Measurements from ENCODE around the gene LIN52. TPM values are rescaled to one million over a fixed set of nuclear protein-coding genes. Genes with fewer than 3 reads are reported as not detected.

Gene LIN52
- total RNA-seq, 1 donor from 2014 or later: 25.7 TPM

GRCh38 chr14:74213907-74214803 is 129.4 kb downstream of the LIN52 start:
- Mint-ChIP-seq H3K4me1 (peaks cover 6% of the 10 kb centered on the region), H3K9me3 (no peaks in the 10 kb centered on the region), H3K27me3 (ENCODE audit: insufficient read depth, low read depth) (peaks cover 5% of the 10 kb centered on the region), H3K27ac (peak overlapping the region; percentile 50), H3K36me3 (no peaks in the 10 kb centered on the region), H3K4me3 (no peak overlapping the region)
- Histone ChIP-seq H4K20me1 (ENCODE audit: low read depth) (no peaks in the 10 kb centered on the region), H3K36me3 (no peaks in the 10 kb centered on the region), H3K9ac (no peak overlapping the region), H3K9me3 (ENCODE audit: low read depth) (no peaks in the 10 kb centered on the region), H3K27ac (no peak overlapping the region), H3K4me1 (peaks cover 13% of the 10 kb centered on the region), H3F3A (ENCODE audit: low read depth) (peaks cover 10% of the 10 kb centered on the region), H3K79me2 (ENCODE audit: low read depth) (no peaks in the 10 kb centered on the region), H3K4me2 (peak overlapping the region; percentile 3), H3K4me3 (no peak overlapping the region), H3K27me3 (peaks cover 31% of the 10 kb centered on the region), H2AFZ (replicated peaks) (no peak overlapping the region)
- no peak for TF ChIP-seq EZH2 (IDR thresholded peaks at IDR 0.05)
- no peak for TF ChIP-seq EZH2phosphoT487 (IDR thresholded peaks at IDR 0.05)
- TF ChIP-seq CTCF (IDR thresholded peaks at IDR 0.05): no peak
- DNase-seq (ENCODE audit: low spot score): peak; percentile 56

GRCh38 chr14:74216671-74217070 is 131.9 kb downstream of the LIN52 start:
- Histone ChIP-seq H2AFZ (replicated peaks) (no peak overlapping the region), H3K27me3 (peaks cover 41% of the 10 kb centered on the region), H3K4me2 (no peak overlapping the region), H3K9me3 (ENCODE audit: low read depth) (no peaks in the 10 kb centered on the region), H3F3A (ENCODE audit: low read depth) (peaks cover 17% of the 10 kb centered on the region), H4K20me1 (ENCODE audit: low read depth) (no peaks in the 10 kb centered on the region), H3K27ac (no peak overlapping the region), H3K4me3 (no peak overlapping the region), H3K9ac (no peak overlapping the region), H3K36me3 (no peaks in the 10 kb centered on the region), H3K4me1 (peaks cover 19% of the 10 kb centered on the region), H3K79me2 (ENCODE audit: low read depth) (no peaks in the 10 kb centered on the region)
- Mint-ChIP-seq H3K36me3 (no peaks in the 10 kb centered on the region), H3K4me3 (no peak overlapping the region), H3K27me3 (ENCODE audit: insufficient read depth, low read depth) (peaks cover 14% of the 10 kb centered on the region), H3K27ac (no peak overlapping the region), H3K4me1 (peaks cover 14% of the 10 kb centered on the region), H3K9me3 (no peaks in the 10 kb centered on the region)
- no peak for DNase-seq (ENCODE audit: low spot score)
- no peak for TF ChIP-seq EZH2 (IDR thresholded peaks at IDR 0.05)
- no peak for TF ChIP-seq EZH2phosphoT487 (IDR thresholded peaks at IDR 0.05)
- TF ChIP-seq CTCF (IDR thresholded peaks at IDR 0.05): no peak

DNA sequence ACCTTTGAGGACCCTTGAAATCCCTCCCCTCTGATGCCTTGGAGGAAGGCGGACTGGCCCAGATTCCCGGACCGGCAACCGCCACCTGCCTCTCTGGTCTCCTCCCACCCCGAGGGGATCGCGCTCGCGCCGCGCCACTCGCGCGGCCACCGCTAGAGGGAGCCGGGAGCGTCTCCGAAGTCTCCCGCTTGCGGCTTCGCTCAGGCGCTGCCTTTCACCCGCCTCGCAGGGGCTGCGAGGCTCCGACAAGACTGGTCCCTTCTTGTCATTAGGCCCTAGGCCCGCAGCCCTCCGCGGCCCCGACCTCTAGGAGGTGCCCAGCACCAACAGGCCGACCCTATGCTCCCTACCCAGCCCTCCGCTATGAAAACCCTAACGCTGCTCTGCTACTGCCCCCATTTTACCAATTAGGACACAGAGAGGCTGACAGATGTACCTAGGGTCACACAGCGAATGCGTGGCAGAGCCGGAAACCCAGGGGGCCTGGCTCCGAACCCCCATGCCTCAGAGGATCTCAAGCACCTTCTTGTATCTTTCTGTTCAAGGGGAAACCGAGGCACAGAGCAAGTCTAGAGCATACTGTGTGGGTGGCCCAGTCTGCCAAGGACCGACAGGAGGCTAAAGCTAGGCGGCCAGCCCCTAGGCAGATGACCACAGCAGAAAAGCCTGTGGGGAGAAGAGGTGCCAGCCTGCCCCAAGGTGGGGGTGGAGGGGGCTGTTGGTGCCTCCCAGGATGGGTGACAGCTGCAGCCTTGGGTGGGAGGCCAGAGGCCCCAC is 133.1 kb downstream of the LIN52 start:
- H3K36me3 ChIP-seq: no peaks in the 10 kb centered on the region
- peaks cover 17% of the 10 kb centered on the region for H3K27me3 Mint-ChIP-seq (ENCODE audit: insufficient read depth, low read depth)
- TF ChIP-seq EZH2phosphoT487 (IDR thresholded peaks at IDR 0.05) (no peak), CTCF (IDR thresholded peaks at IDR 0.05) (peak; percentile 91), EZH2 (IDR thresholded peaks at IDR 0.05) (peak; percentile 45)
- H4K20me1 ChIP-seq (ENCODE audit: low read depth): no peaks in the 10 kb centered on the region
- H3K4me1 ChIP-seq: peaks cover 31% of the 10 kb centered on the region
- H3K9me3 ChIP-seq (ENCODE audit: low read depth): no peaks in the 10 kb centered on the region
- peak overlapping the region; percentile 41 for H3K4me3 Mint-ChIP-seq
- no peak overlapping the region for H3K27ac ChIP-seq
- peaks cover 24% of the 10 kb centered on the region for H3K4me1 Mint-ChIP-seq
- no peak overlapping the region for H3K27ac Mint-ChIP-seq
- no peak overlapping the region for H2AFZ ChIP-seq (replicated peaks)
- peak; percentile 91 for DNase-seq (ENCODE audit: low spot score)
- H3K9me3 Mint-ChIP-seq: no peaks in the 10 kb centered on the region
- H3F3A ChIP-seq (ENCODE audit: low read depth): peaks cover 23% of the 10 kb centered on the region
- H3K27me3 ChIP-seq: peaks cover 41% of the 10 kb centered on the region
- no peak overlapping the region for H3K4me3 ChIP-seq
- H3K9ac ChIP-seq: no peak overlapping the region
- H3K4me2 ChIP-seq: peak overlapping the region; percentile 56
- no peaks in the 10 kb centered on the region for H3K36me3 Mint-ChIP-seq
- H3K79me2 ChIP-seq (ENCODE audit: low read depth): no peaks in the 10 kb centered on the region

Data from neural progenitor cell (in vitro differentiated cells).